ENCODE results near the gene ZGLP1.
A peak's percentile ranks its signal among the peaks of the same experiment; 100 is the strongest.

ZGLP1 gene

DNA sequence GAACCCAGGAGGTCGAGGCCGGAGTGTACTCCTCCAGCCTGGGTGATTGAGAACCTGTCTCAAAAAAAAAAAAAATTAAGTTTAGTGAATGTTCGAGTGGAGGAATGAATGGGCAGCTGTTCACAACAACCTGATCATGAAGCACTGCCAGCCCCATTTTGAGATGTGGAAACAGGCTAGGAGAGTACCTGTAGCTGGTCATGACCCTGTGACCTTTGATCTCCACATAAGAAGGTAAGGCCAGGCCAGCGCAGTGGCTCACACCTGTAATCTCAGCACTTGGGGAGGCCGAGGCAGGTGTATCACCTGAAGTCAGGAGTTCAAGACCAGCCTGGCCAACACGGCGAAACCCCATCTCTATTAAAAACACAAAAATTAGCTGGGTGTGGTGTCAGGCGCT, 16.1 kb upstream of the ZGLP1 start:
- DNase-seq: no peak

DNA sequence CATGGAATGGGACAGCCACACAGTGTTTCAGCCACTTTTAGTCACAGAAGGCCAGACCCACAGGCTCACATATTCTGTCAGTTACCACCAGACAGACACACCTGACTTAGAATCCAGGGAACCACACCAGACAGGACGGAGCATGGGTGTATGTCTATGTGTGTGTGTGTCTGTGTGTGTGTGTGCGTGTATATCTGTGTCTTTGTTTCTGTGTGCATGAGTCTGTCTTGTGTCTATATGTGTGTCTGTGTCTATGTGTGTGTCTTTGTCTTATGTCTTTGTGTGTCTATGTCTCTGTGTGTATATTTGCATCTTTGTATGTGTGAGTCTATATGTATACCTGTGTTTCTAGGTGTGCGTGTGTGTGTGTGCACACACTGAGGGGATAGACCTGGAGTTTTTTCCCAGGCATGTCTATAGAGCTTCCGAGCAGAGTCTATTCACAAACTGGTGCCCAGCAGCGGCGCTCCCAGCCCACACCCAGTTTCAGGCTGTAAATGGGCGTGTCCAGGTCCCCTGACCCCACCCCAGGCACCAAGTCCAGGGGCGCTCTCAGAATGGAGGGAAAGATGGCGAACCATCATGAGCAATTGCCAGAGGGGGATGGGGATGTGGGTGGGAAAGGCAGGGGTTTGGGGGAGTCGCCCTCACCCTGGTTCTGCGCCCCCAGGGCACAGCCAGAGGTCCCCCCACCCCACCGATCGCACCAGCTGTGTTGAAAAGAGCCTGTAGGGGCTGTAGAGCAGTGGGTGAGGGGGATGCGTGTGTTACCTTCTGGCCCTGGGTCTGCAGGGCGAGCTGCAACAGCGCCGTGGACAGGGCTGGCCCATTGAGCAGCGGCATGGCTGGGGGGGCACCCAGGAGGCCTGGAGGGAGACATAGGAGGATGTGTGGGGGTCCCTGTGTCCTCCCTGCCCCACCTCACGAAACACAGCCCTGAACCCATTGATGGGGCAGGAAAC, 12.5 kb upstream of the ZGLP1 start:
- DNase-seq: no peak

DNA sequence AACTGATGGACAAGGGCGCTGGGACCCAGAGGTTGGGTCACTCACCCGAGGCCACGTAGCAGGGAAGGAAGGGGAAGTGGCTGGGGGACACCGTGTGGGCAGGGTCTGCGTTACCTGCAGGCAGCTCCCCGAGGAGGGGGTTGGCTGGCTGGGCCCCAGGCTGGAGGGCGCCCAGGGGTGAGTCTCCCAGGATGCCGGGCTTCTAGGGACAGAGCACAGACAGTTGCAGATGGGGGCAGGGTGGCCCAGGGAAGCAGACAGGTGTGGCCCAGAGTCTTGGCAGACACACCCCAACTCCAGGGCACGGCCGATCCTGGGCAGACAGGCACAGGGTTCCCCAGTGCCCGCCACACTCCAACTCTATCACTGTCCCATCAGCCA, 11.8 kb upstream of the ZGLP1 start:
- no peak for DNase-seq

DNA sequence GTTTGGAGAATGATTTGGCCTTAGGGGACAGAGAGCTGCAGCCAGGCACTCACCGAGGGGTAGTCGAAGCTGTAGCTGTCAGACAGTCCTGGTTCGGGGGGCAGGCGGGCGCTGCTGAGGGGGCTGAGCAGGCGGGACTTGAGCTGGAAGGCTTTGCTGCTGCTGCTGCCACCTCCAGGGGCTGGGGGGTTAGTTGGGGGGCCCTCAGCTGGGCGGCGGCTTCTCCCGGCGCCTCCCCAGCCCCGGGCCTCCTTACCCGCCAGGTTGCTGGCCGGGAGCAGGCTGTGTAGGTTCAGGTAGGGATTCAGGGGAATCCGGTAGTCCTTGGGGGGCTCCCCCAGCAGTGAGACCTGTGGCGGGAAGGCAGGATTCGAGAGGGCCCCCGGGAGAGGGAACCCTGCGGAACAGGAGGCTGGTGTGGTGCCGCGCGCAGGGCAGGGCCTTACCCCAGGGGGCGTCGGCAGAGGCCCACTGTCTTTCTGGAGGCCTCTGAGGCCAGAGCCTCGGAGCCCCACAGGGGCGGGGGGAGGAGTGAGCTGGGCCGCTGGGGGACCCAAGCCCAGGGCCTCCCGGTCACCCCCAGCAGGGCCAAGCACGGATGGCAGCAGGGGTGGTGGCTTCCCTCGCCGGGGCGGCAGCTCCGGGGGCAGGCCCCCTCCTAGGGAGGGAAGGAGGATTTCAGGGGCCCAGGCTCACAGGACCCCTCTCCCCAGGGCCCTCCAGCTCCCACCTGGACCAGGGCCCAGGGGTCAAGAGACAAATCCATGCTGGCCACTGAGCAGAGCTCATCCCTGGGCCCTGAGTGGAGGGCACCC, 11.2 kb upstream of the ZGLP1 start:
- no peak for DNase-seq

DNA sequence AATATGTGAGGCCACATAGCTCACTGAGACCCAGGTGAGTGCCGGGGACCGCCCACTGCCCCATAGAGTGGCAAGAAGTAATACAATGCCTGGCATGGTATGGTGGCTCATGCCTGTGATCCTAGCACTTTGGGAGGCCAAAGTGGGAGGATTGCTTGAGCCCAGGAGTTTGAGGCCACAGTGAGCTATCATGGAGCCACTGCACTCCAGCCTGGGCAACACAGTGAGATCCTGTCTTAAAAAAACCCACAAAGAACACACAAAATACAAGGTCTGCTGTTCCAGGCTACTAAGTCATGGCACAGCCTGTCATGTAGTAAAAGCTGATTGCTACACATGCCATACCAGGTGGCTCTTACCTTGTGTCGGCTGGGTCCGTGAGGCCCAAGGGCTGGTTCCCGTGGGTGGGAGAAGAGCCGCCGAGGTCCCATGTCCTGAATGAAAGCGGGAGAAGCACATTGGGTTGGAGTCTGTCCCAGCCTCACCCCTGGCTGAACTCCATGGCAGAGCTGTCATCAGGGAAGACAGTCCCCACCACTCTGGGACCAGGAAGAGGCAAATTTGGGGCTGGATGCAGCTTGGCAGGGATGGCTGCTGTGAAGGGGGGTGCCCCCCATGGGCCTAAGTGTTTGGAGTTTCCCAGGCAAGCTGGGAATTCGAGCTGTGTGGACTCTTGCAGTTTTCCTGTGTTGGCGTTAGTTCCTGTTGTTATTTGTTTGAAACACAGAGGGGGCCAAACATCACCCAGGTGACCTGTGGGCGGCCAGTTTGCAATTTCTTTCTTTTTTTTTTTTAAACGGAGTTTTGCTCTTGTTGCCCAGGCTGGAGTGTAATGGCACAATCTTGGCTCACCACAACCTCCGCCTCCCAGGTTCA, 9.4 kb upstream of the ZGLP1 start:
- DNase-seq: no peak

DNA sequence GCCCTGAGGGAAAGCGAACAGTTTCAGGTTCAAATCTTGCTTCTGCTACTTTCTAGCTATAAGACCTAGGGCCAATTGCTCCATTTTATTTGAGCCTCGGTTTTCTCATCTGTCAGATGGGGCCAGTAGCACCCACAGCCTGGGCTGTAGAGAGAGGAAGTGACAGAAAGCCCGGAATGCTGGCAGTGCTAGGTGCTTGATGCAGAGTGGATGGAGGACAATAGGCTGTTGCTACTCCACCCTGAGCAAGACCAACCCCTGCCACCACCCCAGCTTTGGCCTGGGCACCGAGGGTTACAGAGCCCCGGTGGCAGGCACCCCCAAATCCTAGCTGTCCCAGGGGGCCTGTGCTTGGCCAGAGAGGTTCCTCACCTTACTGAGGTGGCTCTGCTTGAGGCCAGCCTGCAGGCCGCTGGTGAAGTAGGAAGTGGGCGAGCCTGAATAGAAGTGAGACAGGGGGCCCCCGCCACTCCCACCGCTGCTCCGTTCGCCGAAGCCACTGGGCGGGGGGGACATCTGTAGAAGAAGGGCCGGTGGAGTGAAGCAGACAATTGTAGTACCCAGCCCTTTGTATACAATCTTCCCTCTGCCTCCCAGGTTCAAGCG, 8.3 kb upstream of the ZGLP1 start:
- no peak for DNase-seq

DNA sequence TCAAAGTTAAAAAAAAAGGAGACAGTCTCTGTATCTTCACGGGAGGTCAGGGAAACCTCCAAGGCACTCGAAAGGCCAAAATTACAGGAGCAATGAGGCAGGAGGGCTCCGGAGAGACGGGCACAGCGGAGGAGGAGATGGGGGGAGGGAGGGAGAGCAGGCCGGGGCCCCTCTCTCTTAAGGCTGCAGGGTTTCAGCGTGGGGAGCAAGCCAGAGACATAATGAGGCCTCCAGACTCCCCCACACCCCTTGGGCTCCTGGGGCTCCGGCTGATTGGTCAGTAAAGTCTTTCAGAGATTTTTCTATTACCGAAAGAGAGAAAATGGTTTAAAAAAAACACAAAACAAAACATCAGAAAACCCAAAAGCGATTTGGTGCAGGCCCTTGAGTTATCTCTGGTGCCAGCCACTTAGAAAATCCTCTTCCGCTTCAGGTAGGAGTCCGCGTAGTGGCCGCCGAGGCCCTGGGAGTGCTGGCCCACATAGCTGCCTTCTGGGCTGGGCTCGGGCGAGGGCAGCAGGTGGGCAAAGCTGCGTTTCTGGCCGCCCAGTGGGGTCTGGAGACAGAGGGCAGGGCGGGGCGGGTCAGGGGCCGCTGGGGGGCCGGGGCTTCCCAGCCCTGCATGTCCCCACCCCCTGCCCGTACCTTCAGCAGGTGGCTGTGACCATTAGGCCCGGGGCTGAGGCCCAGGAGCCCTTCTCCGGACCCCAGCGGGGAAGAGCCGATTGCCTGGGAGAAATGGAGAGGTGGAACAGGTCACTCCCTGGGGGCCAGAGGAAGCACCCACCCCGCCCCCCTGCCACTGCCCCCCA, 7.6 kb upstream of the ZGLP1 start:
- no peak for DNase-seq

DNA sequence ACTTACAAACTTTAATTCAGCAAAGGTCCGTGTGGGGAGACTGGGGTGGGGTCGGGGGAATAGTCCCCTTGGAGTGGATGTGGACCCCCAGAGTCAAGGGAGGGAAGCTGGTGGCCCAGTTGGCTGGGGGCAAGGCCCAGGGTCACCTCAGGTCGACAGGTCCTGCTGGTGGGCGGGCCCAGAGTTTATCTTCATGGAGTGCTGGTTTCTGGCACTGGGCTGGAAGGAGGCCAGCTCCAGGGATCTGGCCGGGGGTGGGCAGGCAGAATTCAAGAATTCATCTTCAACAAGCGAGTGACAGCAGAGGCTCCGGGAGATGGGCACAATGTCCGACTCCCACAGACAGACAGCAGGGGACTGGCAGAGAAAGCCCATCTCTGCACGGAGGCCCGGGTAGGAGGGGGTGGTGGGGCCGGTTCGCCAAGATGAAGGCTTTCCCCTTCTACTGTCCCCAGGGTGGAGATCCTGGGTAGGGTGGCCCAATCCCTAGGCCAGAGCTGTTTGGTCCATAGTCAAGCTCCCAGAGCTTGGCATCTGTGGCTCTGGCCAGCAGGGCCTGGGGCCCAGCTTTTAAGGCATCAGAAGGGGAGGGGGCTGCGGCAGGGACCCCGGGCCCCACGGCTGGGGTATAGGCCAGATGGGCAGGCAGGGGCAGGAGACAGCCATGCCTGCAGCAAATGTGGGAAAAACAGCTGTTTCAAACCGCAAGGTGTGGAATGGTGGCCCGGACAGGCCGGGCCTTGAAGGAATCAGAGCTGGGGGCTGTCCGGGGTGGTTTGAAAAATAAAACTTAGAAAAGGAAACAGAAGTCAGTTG, 6.8 kb upstream of the ZGLP1 start:
- no peak for DNase-seq

DNA sequence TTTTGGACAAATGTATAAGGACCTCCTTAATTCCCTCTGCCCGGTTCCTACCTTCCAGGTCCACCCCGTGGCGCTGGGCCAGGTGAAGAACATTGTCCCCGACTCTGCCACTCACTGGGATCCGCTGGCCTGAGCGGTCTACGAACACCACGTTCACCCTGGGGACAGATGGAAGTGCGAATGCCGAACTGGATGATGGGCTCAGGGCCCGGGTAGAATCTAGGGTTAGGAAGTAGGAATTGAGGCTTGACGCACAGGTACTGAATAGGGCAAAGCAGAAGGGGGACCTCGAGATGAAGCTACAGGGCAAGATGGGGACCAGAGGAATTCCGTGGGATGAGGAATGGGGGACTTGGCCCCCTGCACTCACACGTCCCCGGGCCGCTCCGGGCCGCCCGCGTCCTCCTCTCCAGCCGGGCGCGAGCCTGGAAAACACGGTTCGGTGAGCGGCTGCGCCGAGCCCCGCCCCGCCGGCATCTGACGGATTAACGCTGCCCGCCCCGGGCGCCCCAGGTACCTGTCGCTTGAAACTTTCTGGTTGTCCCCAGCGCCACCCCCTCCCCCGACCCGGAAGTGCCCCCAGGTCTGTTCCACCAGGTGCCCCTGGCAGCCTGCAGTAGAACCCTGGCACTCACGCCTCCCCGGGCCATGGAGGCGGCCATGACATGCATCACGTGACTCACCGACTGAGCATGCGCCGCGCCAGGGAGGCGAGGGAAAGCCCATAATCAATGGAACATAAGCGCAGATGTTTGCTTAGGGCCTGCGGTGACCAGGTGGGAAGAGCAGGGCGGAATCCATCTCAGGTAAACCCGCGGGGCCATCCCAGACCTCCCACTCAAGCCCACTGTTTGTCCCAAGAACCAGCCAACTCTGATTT, 6.0 kb upstream of the ZGLP1 start, which contains the start of gene FDX2:
TSS of gene FDX2 (minus strand) at position 681 of the 880 bp plus-strand sequence. CDS start at position 662, 19 bp downstream.
- DNase-seq: peak; percentile 96

DNA sequence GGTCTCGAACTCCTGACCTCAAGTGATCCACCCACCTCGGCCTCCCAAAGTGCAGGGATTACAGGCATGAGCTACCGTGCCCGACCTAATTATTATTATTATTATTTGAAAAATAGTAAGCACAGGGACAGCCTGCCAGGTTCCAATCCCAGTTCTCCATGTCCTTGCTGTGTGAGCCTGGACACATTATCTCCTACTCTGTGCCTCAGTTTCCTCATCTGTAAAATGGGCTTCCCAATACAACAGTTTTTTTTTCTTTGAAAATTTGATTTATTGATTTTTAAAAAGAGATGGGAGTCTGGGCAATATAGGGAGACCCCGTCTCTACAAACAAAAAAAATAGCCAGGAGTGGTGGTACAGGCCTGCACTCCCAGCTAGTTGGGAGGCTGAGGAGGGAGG, 3.3 kb downstream of the ZGLP1 start:
- no peak for DNase-seq

DNA sequence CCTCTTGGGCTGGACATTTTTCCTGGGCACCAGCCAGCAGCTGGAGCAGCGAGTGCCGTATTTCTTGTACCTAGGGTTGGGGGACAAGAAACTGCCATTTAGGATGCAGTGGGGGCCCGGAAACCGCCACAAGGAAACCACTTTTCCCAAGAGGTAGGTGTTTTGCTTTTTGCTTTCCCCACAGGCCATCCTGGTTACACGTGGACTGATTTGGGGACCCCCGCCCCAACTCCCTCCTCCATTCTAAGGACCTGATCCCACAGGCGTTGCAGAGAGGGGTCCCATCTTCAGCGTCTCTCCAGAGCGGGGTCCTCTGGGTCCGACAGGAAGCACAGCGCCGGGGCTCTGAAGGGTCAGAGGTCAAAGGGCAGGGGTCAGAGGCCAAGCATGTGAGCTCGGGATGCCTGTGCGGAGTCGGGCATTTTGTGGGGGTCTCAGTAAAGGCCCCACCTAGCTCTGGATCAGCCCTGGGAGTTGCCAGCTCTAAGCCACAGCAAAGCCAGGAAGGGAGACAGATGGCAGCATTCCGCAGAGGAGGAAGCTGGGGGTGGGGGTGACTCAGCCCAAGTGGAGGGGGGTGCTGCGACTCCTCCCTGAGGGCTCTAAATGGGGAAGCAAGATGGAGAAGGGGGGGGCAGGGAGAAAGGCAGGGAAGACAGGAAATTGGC, 4.3 kb downstream of the ZGLP1 start:
- DNase-seq: no peak

DNA sequence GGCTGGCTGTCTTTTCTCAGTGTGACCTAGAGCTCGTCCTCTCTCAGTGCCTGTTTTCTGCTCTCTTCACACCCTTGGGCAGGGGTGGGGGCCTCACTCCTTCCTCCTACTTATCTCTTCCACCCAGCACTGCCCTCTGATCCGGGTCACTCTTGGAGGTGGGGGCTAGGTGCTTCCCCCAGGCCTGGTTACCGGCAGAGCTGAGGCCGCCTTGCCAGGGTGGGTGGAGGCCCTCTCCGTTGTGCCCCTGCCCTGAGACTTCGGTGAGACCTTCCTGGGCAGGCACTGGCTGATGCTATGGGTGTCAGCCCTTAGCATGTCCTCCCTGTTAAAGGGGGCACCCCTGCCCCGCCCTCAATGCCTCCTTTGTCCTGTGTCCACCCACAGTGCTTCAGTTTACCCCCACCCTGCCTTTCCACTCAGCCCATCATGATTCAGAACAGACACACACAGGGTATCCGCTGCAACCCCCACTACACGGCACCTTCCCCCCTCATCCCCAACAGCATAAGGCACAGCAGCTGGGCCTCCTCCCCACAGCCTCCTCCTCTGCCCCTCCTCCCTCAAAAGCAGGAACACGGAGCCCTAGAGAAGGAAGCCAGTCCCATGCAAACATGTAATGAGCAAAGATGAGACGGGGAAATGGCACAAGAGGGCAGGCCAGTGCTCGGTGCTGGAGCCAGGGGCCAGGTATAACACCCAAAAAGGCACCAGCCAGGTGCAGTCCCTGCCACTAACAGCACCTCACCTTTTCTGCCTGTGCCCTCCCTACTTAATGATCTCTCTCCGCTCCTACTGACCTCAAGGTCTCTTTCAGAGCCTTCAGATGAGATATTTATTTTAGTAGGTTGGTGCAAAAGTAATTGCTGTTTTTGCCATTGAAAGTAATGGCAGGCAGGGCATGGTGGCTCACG, 9.8 kb downstream of the ZGLP1 start:
- DNase-seq: peak; percentile 46

DNA sequence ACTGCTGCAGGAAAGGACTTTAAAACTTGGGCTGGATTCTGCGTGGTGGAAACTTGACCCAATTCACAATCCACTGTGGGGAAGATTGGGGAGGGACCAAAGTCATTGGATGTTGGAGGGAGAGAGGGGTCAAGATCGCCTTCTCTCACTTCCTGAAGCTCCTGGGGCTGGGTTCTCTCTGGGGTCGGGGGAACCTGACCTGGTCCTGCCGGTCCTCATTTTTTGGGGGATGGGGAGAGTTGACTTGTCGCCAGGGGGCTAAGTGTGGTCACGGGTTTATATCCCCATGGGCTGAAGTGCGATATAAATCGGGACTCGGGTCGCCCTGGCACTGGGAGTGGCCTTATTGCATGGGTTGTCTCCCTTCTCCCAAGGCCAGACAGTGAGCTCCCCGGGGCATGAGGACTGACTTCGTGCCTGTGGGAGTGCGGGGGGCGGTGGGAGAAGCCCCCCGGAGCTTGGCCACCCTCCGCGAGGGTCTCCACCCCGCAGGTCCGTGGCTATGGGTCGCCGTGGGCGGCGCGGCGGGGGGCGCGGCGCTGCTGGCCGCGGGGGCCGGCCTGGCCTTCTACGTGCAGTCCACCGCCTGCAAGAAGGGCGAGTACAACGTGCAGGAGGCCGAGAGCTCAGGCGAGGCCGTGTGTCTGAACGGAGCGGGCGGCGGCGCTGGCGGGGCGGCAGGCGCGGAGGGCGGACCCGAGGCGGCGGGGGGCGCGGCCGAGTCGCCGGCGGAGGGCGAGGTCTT, 13.6 kb downstream of the ZGLP1 start:
- DNase-seq: peak; percentile 51

DNA sequence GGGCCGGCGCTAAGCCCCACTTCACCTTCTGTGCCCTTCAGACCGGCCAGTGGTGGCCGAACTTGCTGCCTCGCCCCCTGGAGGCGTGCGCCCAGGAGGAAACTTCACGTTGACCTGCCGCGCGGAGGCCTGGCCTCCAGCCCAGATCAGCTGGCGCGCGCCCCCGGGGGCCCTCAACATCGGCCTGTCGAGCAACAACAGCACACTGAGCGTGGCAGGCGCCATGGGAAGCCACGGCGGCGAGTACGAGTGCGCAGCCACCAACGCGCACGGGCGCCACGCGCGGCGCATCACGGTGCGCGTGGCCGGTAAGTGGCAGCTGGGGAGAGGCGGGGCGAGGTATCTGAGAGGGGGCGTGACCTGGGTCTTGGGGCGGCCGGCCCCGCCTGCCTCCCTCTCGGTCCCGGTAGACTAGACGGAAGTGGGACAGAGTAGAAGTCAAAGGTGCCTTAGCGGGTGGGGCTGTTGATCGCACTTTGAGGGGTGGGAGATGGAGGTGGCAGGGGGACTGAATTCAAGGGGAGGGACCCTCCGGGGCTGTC, 14.2 kb downstream of the ZGLP1 start:
- DNase-seq: peak; percentile 73

DNA sequence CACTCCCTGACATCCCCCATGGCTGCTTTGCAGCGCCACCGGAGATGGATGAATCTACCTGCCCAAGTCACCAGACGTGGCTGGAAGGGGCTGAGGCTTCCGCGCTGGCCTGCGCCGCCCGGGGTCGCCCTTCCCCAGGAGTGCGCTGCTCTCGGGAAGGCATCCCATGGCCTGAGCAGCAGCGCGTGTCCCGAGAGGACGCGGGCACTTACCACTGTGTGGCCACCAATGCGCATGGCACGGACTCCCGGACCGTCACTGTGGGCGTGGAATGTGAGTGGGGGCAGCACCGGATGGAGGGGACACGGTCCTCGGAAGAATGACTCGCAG, 15.3 kb downstream of the ZGLP1 start:
- peak; percentile 57 for DNase-seq

DNA sequence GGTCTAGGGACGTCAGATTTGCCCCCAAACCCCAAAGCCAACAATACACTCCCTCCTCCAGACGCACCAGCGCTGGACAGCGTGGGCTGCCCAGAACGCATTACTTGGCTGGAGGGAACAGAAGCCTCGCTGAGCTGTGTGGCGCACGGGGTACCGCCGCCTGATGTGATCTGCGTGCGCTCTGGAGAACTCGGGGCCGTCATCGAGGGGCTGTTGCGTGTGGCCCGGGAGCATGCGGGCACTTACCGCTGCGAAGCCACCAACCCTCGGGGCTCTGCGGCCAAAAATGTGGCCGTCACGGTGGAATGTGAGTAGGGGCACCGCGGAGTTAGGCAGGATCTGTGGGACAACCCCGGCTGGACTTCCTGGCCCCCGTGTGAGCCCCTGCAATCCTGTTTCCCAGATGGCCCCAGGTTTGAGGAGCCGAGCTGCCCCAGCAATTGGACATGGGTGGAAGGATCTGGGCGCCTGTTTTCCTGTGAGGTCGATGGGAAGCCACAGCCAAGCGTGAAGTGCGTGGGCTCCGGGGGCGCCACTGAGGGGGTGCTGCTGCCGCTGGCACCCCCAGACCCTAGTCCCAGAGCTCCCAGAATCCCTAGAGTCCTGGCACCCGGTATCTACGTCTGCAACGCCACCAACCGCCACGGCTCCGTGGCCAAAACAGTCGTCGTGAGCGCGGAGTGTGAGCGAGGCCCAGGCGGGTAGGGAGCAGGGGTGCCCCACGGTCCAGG, 15.8 kb downstream of the ZGLP1 start:
- DNase-seq: peak; percentile 59
